Peyer's patch (tissue), 4 donors: ENCODE measurements around the gene PIEZO2.
"Not testable (repeated sequence)": the region's sequence is repeated elsewhere in the genome, so short reads cannot be mapped to it uniquely, and the experiment has no call there.

Experiments used
- POLR2A ChIP-seq, 2 donors: fragments of 450-650 bp; IDR thresholded peaks; one replicate each; pipeline ENCODE4 v1.5.1; 2017; ENCODE audit warnings: antibody characterized with exemption in 2 of 2, mild to moderate bottlenecking in 2 of 2, moderate library complexity in 2 of 2
- TF ChIP-seq, protein P1 (sequence below), 6 experiments: fragments of 450-650 bp in 4 of 6; fragments of 200-600 bp in 2 of 6; sonication (generic) in 1 of 6; IDR thresholded peaks; one replicate each; pipeline ENCODE4 v1.5.1; 2017 to 2019; ENCODE audit warnings: antibody characterized with exemption in 6 of 6, mild to moderate bottlenecking in 3 of 6, moderate library complexity in 1 of 6

DNA sequence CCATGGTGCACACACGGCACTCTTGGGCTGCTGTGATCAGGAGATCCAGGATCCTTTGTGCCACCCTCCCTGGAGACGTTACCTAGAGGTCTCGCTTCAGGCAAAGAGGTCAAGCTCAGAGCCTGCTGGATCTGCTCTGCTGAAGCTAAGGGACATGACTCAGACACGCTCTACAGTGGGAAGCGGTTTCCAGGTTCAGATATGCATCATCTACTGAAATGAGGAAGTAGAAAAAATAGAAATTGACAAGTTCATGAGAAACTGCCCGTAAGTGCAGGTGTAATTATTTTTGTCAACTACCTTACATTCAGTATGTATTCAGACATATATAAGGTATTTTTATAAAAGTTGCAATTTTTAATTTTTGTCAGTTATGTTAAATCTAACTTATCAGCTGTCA is 520.3 kb downstream of the PIEZO2 start:
- TF ChIP-seq, protein P1, sequence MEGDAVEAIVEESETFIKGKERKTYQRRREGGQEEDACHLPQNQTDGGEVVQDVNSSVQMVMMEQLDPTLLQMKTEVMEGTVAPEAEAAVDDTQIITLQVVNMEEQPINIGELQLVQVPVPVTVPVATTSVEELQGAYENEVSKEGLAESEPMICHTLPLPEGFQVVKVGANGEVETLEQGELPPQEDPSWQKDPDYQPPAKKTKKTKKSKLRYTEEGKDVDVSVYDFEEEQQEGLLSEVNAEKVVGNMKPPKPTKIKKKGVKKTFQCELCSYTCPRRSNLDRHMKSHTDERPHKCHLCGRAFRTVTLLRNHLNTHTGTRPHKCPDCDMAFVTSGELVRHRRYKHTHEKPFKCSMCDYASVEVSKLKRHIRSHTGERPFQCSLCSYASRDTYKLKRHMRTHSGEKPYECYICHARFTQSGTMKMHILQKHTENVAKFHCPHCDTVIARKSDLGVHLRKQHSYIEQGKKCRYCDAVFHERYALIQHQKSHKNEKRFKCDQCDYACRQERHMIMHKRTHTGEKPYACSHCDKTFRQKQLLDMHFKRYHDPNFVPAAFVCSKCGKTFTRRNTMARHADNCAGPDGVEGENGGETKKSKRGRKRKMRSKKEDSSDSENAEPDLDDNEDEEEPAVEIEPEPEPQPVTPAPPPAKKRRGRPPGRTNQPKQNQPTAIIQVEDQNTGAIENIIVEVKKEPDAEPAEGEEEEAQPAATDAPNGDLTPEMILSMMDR (IDR thresholded peaks at IDR 0.05), result not testable (repeated sequence)
- not testable (repeated sequence) for TF ChIP-seq POLR2A (IDR thresholded peaks at IDR 0.05)
